Activated CD4-positive, CD25-positive, alpha-beta regulatory T cell treated with anti-CD3 and anti-CD28 coated beads, Interleukin-2, amount 50 U/mL, for 24 hours (primary cell): Measurements from ENCODE around the gene SNRNP40.

ENCODE experiments used
- ATAC-seq, 2 donors: fragments of 150-1000 bp; cut with Tn5 transposase; one replicate each; pipeline ENCODE4 v1.10.0; 2021; ENCODE audit warnings: mild to moderate bottlenecking in 1 of 2, moderate library complexity in 1 of 2

SNRNP40 gene

DNA sequence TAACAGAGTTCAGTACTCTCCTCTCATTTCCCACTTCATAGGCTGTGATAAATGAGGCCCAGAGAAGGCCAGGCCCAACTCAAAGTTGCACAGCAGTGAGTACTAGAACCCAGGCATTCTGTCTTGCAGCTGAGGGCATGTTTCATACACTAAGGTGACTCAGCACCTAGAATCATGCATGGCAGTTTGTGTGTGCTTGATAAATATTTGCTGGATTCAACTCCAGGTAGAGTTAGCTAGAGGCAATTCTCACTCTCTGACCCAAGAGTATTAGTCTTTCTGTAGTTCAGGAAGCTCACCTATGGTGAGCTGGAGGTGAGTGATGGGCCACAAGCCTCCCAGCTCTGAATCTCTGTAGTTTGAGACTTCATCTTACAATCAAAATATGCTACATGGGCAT is 67.6 kb downstream of the SNRNP40 start:
- ATAC-seq, result no peak

DNA sequence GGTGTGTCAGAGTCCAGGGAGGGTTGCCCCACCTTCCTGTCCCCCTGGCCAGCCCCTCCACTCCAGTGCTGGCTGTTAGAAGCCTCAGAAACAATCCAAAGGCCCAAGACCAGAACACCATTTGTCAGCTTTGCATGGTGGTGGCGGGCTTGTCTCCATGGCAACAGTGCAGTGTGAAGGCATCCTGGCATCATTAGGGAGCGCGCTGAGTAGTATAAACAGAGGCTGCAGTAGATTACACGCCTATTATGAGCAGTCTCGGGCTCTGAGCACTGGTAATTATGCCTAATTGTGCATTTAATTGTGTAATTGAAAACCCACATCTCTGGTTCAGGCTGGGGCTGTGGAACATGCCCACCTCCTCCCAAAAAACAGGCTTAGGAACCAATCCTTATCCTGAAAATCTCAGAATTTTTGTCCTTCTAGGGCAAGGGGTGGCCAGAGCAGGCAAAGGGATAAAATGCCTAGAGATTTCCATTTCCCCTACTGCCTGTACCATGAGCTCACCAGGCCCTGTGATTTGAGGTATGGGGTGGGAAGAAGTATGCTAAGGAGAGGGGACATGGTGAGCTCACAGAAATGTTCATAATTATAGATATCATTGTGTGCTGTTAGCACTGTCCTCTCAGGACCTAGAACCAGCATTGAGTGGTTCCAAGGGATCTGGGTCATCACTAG is 68.6 kb downstream of the SNRNP40 start:
- no peak for ATAC-seq

DNA sequence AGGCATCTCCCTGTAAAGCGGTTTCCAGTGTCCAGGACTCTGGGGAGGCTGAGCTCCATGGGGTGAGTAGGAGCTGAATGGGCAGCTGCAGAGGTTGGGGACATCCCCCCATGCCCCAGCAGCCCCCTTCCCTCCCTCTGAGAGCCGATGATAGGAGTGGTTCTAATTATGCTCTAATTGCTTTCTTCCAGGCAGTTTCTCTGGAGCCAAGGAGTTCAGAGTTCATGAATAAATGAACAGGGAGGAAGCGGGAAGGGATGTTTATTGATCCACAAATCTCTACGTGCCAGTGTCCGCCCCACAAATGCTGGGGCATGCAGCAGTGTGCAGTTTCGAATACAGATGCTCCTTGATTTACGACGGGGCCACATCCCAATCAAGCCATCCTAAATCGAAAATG is 72.5 kb downstream of the SNRNP40 start:
- ATAC-seq, result no peak

DNA sequence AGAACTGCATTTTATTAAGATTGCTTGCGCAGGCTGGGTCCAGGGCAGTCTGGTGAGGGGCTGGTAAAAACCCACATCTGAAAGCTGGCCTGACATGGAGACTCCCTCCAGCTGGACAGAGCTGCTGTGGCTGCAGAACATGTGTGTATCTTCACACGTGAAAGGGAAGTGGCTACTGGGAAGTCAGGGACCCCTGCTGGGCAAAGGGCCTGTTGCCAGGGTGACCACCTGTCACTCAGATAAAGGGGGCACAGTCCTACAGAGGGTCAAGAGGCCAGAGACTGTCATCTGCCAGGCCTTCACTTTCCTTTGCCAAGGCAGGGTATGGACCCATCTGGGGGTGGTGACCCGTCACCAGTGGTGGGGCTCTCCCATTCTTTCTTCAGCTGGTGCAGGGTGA is 74.4 kb downstream of the SNRNP40 start:
- no peak for ATAC-seq

DNA sequence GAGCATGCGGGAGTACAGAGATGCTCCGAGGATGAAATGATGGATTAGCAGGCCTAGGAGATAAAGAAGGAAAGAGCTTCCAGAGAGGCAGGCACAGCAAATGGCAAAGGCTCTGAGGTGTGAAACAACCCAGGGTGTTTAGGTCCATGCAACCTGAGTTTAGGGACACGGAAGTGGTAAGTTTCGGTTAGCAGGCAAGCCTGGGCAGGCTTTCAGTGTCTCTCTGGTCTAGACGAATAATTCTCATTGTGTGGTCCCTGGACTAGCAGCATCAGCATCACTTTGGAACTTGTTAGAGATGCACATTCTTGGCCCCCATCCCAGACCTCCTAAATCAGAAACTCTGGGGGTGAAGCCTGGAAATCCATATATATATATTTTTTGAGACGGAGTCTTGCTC is 75.5 kb downstream of the SNRNP40 start:
- ATAC-seq, result no peak

DNA sequence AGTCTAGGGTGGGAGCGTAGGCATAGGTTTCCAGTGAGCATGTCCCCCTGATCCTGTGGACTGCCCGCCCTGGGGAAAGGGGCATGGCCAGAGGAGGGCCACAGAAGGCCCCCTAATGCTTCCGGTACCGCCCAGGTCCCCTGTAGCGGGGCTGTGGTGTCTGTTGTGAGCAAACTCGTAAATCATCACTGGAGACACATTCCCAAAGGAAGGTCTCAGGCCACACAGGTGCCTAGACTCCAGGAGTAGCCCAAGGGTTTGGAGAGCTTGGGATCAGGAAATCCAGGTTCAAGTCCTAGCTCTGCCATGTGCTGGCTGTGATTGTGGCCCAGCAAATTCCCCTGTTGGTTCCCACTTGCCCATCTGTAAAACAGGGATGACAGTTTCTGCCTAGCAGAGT is 77.1 kb downstream of the SNRNP40 start:
- no peak for ATAC-seq

DNA sequence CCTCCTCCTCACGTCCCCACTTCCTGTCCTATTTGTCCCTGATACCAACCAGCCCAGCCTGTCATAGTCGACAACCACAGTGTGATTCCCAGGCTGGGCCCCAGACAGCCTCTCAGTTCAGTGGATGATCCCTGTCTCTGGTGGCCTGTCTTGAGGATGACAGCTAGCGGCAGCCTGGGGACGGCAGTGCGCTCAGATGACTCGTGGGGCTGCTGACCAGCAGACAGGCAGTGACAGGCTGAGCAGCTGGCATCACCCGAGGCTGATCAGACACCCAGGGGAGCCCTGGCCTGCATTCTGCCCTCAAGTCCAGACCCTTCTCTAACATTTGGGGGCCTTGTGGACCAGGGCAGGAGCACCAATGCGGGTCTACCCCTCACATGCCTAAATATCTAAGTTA is 77.9 kb downstream of the SNRNP40 start:
- ATAC-seq, result no peak

DNA sequence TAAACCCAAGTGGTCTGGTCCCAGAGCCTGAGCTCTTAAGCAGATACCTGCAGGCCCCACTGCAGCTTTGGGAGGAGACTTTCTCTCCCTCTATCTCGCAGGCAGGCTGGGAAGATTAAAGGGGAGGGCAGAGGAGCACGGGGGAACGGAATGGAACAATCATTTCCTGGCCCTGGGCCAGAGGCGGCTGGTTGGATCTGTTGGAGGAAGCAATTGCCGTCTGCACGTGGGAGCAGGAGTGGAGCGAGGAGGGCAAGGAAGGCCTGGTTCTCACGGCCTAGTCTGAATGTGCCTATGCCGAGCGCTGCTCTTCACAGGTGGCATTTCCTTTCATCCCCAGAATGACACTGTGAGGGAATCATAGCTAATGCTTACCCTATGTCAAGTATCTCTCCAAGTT is 80.6 kb downstream of the SNRNP40 start:
- ATAC-seq, result no peak

DNA sequence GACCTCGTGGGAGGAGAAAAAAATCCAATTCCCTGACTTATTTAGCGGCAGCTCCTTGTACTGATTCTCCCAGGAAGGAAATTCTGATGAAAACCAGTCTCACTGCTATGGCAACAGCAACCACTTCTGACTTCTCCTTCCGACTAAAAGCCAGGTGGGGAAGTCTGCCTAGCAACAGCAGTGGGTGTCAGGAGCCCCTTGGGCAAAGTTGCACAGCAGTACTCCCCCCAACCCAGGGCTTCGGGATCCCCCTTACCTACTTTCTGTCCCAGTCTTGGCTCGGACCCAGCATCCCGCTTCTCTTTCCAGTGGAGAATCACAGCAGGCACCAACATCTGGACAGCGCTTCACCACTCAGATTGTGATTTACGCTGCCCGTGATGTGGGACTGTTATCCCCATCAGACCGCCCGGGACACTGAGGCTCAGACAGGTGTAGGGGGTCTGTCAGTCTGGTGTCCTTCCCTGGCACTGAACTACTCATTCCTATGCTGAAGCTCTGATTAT is 81.5 kb downstream of the SNRNP40 start:
- no peak for ATAC-seq

DNA sequence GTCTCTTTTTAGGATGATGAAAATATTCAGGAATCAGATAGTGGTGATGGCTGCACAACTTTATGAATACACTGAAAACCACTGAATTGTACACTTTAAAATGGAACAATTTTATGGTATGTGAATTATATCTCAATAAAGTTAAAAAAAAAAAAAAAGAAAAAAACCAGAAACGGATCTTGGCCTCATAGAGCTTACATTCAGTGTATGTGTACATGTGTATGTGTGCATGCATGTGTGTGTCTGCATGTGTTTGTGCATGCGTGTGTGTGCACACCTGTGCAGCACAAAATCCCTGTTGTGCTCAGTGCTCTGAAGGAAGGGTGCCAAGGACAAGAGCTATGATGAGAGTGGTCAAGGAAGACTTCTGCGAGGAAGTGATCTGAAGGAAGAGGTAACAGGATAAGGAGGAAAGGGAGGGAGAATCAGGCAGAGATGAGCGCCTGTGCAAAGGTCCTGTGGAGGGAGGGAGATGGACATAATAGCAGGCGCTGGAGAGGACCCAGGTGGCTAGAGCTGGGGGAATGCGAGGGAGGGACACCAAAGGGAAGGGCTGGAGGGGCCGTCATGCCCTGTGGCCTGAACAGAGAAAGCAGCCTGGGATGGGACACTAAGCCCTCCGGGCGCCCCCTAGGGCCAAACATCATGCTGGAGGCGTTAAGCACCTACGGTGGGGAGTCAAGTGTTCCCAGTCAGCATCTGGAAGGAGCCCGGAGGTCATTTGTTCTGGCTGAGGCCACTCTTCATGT is 82.1 kb downstream of the SNRNP40 start:
- ATAC-seq, result no peak
